ENCODE measurements around the gene EEFSEC.

EEFSEC gene

DNA sequence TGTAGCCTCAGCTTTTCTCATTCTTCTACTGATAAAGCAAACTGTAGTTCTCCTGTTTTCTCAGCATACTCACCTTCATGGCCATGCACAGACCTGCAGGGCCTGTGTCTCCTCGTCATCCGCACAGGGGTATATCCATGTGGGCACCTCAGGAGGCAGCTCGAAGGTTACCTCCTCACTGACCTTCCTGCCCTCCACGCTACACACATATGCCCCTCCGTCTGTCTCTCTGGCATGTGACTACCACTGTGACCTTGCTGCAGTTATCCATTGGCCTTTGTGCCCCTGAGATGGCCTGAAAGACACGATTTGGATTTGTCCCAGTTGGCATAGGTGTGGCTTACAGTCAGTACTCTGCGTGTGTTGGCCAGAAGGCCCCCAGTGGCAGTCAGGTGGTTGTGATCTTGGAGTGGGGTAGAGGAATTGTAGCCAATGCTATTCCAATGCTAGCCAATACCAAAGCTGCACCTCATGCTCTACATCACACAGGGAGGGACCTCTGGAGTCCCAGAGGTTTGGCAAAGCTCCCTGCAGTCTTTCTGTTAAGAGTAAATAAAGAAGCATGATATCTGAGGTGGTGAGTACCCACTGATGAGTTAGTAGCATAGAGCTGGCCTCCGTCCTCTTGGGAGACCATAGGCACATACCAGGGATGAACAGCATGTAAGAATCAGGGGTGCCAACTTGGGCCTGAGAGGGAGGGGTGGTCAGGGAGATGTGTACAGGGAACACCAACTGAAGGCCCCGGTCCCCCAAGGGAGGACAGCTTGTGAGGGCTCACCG lies 143.4 kb downstream of the EEFSEC start:
- no peak for DNase-seq

DNA sequence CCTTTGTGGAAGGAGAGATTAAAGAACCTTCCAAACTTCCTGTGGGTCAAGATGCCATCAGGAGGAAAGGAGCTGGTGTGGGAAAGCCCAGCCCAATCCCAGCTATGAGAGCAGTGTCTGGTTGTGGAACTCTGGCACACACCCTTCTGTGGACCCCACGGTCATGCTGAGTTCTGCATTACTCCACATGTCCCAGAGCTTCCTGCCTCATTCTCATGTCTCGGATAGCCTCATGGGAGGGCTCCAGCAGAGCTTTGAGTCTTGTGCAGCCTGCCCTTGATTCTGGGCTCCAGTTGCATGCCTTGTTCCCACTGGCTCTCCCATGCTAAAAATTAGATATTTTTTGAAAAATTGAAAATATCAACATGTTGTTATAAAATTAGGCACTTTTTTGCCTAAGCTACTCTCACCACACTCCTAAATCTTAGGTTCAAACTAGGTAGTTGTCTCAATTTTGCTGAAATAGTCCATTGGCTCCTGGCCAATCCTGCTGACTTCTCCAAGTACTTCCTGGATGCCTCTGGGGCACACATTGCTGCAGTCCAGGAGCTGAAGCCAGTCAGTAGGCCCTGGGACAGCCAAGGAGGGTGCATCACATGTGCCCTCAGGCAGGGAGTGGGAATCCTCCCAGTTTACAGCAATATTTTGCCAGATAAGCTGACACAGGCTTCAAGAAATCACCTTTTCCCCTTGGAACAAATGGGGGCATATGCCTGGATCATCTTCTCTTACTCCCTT lies 144.3 kb downstream of the EEFSEC start:
- DNase-seq = no peak

DNA sequence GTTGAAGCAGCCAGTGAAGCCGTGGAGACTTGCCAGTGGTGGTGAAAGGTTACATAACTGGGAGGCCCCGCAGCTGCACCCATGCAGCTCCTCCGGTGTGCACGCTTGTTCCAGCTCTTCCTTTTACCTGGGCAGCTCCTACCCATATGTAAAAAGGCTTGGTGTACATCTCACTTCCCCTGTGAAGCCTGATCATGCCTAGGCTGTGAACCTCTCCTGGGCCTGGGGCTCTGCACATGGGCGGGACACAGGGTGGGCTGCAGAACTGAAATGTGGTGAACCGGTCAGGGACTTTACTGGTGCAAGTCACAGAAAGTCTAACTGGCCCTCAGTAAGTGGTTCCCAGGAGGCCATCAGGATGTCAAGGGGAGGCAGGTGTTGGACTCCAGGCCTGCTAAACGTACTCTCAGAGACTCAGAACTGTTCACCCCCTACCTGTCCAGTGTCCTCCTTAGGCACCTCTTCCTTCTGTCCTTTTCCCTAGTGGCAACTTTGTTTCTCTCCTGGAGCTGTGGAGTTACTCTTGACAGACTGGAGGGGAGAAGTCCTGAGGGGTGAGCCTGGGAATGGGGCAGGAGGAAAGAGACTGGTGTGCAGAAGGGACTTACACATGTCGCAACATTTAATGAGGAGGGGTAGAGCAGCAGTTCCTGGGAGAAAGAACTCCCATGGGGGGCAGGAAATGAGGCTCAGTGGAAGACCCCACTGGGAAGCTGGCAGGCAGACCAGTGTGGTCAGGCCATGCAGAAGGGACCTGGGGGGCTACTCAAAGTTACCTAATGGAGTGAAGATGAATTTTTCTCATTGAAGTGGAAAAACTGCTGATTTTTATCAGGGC lies 148.1 kb downstream of the EEFSEC start:
- no peak for DNase-seq

DNA sequence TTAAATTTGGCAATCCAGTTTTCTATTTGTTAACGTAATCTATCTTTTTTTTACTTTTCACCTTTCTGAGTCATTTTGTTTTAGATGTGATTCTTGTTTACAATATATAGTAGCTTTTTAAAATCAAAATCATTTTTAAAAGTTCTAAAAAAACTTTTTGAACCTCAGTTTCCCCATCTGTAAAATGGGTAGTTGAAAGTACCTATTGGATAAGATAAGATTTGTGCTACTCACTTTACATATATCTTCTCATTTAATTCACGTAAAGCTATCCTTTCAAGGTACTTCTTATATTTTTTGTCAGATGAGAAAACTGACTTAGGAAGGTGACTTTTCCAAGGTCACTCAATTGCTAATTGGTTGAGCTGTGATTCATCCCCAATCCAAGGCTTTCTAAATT lies 153.2 kb downstream of the EEFSEC start:
- no peak for DNase-seq

DNA sequence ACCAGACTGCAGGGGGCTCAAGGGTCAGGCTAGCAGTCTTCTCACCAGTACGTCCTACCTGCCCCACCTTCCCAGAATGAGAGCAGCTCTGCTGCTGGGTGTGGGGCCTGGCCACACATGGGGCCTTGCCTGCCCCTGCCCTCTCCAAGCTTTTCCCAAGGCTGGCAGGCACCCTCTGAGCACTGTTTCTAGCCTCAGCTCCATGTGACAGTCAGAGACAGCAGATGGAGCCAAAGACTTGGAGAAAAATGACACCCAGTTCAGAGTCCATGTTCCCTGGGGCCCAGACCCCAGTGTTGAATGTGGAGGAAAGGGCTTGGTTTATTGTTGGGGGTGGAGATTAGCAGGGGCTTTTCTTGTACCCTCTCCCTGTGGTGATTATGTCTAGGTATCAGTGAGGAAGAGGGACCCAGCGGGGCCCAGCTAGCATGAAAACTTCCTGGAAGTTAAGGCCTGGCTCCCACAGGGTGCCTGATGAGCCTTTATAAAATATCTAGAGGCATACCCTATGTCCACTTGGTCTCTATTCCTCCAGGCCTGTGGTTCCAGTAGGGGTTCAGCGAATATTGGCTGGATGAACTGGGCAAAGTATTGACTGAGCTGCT lies 153.8 kb downstream of the EEFSEC start:
- no peak for DNase-seq

DNA sequence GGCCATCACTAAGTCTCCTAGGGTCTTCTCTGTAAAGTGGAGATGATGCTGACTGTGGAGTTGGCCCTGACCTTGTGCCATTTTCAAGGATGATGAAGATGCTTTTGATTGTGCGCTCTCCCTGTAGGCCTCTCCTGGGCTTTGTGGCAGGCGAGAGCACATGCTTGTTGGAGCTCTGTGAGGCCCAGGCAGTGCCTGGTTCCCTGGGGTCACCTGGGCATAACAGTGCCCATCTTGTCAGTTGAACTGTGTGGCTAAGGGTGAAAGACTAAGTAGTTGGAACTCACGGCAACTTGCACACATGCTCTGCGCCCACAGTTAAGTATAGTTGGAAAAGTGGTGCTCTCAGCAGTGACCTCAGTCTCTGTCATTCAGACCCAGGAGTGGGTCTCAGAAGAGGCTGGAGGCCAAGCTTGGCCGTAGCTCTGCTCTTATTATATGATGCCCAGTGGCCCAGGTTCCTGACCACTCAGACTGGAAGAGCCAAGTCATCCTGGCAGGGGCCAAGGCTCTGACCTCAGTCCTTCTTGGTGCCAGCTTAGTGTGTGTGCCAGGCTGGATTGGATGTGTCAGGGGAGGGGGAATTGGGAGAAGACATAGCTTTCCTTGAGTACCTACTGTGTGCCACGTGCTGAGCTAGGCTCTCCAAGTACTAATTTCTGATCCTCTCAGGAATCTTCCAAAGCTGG lies 154.6 kb downstream of the EEFSEC start:
- no peak for DNase-seq

DNA sequence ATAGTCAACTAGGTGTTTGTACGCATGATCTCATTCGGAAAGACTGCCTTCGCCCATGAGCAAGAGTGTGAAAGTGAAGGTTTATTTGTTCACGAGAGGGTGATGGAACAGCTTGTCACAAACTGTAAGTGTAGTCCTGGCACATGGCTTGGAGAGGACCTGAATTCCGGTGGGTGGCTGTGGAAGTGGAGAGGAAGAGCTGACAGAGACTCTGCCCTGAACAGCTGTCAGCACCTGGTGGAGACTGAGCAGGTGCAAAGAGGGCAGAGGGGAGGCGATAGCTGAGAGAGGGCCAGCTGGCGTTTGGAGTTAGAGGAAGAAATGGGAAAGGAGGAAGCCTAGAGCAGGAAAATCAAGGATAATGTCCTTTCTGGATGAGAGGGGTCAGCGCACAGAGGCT lies 155.7 kb downstream of the EEFSEC start:
- DNase-seq = no peak

DNA sequence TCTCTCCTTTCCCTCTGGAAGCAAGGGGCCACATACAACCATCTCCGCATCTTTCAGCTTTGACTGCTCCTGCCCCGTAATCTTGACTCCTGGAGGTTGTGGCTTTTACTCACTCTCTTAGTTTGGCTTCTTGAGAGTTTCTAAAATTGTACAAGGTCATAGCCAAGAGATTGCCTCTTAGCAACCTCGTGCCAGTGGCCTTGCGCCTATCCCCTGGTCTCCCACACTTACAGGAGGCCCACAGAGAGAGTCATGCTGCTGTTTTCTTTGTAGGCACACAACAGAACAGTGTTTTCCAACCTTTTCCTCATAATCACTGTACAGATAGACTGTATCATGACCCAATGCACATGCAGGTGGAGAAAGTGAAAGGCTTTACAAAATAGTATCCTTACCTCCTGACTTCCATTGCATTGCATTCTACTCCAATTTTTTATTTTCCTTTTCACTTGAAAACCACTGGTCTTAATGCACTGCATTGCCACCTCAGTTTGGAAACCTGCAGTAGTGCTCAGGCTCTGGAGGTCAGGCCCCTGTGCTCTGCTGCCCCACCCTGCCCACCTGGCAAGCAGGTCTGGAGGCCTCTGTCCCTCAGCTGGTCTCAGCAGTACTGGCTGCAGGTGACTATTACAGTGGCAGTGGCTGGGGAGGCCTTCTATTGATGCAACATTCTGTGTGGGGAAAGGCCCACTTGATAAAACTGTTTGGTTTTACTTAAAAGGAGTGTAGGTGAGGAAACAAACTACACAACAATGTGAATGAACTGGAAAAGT lies 157.2 kb downstream of the EEFSEC start:
- no peak for DNase-seq

DNA sequence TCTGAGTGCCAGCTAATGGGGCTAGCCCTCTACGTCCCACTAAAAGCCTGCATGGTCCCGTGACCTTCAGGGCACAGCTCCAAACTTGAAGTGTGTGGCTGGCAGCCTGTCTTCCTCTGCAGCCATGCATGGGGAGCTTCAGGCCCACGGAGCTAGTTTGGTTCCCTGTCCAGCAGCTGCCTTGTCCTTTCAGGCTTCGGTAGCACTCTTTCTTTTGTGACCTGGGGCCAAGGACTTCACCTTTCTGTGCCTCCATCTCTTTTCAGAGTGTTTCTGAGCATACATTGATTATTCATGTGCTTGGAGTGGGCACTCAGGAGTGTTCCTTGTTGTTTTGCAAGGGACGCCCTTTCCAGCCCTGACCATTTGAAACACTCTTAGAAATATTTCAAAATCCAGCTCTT lies 158.2 kb downstream of the EEFSEC start:
- no peak for DNase-seq

DNA sequence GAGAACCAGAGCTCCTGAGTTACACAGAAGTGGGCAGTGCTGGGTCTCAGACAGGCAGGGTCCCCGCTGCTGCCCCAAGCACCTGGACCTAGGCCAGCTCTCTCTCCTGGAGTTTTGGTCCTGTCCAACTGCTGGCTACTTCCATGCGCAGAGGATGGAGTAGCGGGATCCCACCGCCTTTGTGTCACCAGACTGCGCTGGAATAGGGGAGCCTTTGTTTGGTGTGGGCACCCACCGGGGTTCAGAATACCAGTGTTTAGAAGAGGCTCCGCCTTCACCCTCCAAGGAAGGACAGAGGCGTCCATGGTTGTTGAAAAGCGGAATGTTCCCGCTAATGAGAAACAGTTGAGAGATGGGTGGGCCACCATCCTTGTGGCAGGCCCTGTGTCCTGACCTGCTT lies 159.0 kb downstream of the EEFSEC start:
- DNase-seq = no peak

DNA sequence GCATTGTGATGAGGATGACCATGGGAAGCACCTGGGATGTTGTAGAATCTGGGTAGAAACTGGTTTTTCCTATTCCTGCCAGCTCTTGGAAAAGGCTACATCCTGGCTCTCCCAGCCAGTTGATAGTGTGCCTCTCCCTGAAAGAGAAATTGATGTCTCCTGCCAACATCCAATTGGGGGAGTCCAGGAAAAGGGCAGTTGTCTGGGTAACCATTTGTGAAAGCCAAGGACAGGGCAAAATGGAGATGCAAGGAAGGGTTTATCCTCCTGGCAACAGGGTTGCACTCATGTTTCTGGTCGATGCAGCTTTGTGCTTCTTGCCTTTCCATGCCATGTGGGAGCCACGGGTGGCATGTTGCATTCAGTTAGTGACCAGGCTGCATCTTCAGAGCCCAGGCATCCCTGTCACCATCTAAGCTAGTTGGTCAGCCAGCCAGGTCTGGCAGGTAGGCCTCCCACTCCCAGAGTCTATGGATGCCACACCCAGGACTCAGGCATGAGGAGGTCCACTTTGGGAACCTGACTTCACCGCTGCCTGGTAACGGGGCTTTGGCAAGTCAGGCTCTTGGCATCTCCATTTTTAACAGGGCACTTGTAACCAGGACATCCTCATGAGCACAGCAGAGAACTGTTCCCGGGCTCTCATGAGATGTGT lies 159.9 kb downstream of the EEFSEC start:
- no peak for DNase-seq

DNA sequence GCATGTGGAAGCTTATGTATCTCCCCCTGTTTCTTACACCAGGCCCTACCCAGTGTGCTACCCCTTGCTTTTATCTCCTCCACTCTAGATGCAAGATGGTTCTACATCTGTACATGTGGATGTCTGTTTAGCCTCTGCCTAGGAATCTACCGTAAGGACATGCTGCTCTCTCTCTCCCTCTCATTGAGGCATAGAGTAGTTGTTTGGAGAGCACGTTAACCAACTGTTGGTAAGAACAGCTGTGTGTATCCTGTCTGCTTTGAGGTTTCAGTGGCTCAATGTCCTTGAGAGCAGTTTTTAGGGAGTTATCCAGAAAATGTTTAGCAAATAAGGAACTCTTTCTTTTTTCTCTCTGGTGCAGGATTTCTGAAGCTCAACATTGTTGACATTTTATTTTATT lies 160.7 kb downstream of the EEFSEC start:
- no peak for DNase-seq

DNA sequence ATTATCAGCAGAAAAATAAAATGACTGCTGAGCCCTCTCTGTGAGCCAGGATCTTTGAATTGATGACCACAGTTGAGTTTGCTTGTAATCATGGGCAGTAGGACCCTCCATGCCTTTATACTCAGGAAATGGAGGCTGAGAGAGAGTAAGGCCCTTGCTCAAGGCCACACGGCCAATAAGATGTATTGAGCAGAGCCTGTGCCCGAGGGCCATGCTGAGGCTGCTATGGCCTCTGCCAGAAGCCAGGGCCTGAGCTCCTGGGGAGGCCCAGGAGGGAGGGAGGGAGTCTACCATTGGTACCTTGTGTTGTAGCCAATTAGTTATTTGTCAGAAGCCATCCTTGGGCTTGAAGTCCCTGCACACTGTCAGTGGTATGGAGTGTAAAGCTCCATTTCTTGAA lies 162.0 kb downstream of the EEFSEC start:
- no peak for DNase-seq

DNA sequence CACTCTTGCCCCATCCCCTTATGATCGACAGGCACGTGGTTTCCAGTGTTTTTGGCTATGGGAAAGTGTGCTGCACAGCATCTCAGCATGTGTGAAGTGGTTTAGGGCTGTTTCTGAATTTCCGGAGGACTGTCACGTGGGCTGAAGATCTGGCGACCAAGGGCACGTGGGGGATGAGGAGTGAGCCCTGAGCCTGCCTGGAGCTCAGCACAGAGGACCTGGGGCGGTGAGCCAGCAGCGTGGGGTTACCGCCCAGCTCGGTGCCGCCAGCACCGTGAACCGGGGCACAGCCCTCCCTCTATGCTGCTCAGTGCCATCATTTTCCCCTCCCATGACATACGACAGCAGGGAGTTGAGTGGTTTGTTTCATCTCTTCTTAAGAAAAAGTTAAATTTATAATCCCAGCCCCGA lies 163.2 kb downstream of the EEFSEC start:
- DNase-seq = peak; percentile 81

DNA sequence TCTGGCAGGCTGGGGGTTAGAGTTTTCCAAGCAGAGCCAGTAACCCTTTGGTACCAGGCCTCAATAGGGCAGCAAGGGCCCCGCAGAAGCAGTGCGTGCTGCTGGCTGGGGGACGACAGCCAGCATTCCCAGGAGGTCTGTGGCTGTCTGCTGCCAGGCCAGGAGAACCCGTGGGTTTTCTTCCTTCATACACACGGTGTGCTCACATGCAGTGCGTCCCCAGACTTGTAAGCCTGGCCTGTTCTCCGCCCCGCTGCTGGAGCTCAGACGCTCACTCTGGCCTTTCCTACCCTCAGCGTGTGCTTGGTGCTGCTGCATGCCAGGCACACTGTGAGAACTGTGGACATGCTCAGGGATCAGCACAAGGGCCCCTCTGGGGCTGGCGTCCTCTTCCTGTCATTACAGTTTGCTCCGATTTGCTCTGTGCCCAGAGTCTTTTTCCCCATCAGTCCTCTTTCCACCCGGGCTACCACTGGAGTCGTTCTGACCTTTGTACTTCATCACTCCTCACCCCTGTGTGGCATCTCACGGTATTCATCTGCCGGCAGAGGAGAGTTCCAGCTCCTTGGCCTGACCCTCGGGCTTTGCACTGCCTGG lies 163.9 kb downstream of the EEFSEC start:
- no peak for DNase-seq

DNA sequence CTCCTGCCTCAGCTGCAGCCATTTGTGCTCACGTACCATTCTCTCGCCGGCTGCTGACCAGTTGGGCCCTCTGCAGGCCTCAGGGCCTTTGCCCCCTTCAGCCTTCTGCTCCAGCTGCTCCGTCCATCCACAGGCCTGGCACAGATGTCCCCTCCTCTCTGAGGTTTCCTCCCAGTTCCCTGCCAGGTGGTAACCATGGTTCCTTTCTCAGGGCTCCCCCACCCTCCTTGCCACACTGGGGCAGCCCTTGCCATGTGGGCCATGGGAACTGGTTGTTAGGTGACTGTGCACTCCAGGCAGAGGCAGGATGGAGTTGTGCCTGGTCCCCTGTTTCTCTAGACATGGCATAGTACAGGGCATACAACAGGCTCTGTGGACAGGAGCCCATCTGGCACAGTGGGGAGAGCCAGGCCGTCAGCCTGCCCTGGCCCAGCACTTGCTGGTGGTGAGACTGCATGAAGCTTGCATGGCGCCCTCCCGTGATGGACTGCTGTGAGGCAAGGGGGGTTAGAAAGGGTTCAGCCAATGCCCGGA lies 164.5 kb downstream of the EEFSEC start:
- DNase-seq = no peak

DNA sequence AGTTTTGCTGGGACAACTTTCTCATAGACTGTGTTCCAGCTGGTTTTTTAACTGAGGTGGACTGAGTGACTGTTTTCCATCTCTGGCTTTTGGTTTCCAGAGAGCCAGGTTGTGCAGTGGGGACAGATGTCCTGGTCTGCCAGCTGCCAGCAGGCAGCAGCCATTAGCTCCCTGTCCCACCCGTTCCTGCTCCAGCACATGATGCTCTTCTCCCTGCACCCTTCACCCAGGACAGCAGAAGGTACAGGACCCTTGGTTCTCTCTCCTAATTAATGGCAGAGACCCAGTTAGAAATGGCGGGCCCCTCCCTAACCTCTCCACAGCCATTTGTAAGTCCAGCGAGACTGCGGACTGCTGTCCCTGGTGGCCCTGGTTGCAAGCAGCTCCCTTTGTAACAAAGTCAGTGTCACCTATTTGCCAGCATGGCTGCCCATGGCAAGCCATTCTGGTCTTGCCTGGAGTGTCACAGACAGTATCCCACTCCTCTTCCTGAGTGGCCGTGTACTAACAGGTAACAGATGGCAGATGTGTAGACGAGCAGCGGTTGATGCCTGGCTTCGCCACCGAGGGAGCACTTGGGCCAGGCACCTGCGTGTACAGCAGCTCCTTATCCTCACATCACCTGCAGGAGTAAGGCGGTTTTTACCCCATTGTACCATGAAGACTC lies 165.1 kb downstream of the EEFSEC start:
- no peak for DNase-seq

DNA sequence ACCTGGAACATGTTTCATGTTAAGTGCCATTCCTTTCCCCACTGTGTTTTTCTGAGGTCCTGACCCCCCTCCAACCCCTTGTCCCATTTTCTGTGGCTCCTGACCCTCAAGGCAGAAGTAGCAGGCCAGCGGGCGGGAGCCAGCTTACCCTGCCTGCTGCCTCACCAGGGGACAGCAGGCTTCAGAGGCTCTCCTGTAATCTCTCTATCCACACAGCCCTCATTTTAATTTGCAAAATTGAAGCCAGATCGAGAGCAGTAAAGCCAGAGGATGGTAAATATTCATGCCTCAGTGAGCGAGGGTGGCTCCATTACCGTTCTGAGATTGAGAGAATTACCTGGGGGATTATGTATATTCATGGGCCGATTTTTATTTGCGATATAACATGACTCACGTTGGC lies 165.8 kb downstream of the EEFSEC start:
- DNase-seq = no peak

DNA sequence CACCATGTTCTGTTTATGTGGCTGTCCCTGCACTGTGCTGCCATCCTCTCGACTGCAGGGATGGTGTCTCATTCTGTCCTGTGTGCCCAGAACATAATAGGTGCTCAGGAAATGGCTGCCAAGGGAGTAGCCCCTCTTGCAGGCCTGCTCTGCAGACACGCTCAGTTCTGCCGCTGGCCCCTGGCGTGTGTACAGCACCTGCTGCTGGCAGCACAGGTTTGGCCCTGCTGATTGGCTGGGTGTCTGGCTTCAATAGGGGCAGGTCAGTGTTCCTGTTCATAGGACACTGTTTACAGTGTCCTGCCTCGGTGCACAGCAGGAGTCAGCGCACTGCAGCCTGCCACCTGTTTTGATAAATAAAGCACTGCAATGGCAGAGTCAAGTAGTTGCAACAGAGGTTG lies 166.5 kb downstream of the EEFSEC start:
- DNase-seq = no peak
